GM18505 (cell line): ENCODE measurements around the gene VGLL2.

Source experiments
- ATAC-seq: cut with Tn5 transposase; IDR thresholded peaks from one replicate; pipeline ENCODE4 v1.9.1; 2021; ENCODE audit not compliant: unreplicated experiment
- POLR2A ChIP-seq: IDR thresholded peaks from 4 replicates; pipeline ENCODE4 v1.6.1; 2011; ENCODE audit warnings: borderline replicate concordance; ENCODE audit not compliant: insufficient read depth, insufficient read length; ENCODE audit errors: extremely low read depth

Gene VGLL2

GRCh38 chr6:117317261-117317660 is 51.9 kb downstream of the VGLL2 start:
- ATAC-seq = peak; percentile 52
- TF ChIP-seq POLR2A = no peak
